Cardiac fibroblast (primary cell): Measurements from ENCODE around the gene GPR17.
A peak's percentile ranks its signal among the peaks of the same experiment; 100 is the strongest.

ENCODE experiments used
- DNase-seq, 2 donors: peaks; one replicate each; pipeline versions ENCODE4 v3.0.0 to v3.0.0-alpha.2; 2010; ENCODE audit warnings: low read depth in 2 of 2
- H3K4me3 ChIP-seq, 2 donors: replicated peaks in 1 of 2; 1 replicate in 1 of 2; 2 replicates in 1 of 2; pipeline ENCODE4 v1.5.1; 2011; ENCODE audit warnings: low read depth in 2 of 2, low read length in 2 of 2, mild to moderate bottlenecking in 2 of 2, moderate library complexity in 1 of 2
- CTCF ChIP-seq: IDR thresholded peaks from one replicate; pipeline ENCODE4 v1.5.1; 2011; ENCODE audit warnings: low read depth, mild to moderate bottlenecking, low read length, inconsistent platforms

GPR17 gene

GRCh38 chr2:127630864-127631540 is 15.0 kb upstream of the GPR17 start:
- H3K4me3 ChIP-seq = no peak overlapping the region
- no peak for DNase-seq
- TF ChIP-seq CTCF = no peak

- H3K4me3 ChIP-seq = no peak overlapping the region
- TF ChIP-seq CTCF = no peak
- no peak for DNase-seq
These were observed 14.4 kb upstream of the GPR17 start for GRCh38 chr2:127631541-127631996.

- no peak overlapping the region for H3K4me3 ChIP-seq
- no peak for TF ChIP-seq CTCF
- no peak for DNase-seq
These were observed 13.9 kb upstream of the GPR17 start for GRCh38 chr2:127631997-127632581.

GRCh38 chr2:127632592-127633489 is 13.1 kb upstream of the GPR17 start:
- H3K4me3 ChIP-seq = no peak overlapping the region
- DNase-seq = no peak
- no peak for TF ChIP-seq CTCF

- H3K4me3 ChIP-seq = no peak overlapping the region
- peak in 1 of 2 donors; percentile 22 for DNase-seq
- TF ChIP-seq CTCF = no peak
These were observed 12.3 kb upstream of the GPR17 start for GRCh38 chr2:127633556-127634065.

GRCh38 chr2:127634066-127634617 is 11.8 kb upstream of the GPR17 start:
- DNase-seq = no peak

More at GRCh38 chr2:127634066-127634617, 11.8 kb upstream of the GPR17 start:
- no peak overlapping the region for H3K4me3 ChIP-seq
- TF ChIP-seq CTCF = no peak
